IPS DF 4.7 (cell line): Measurements from ENCODE around the gene PWP2.
"Not testable (repeated sequence)": the region's sequence is repeated elsewhere in the genome, so short reads cannot be mapped to it uniquely, and the experiment has no call there.

Source experiments
- DNase-seq: peaks from one replicate; pipeline ENCODE4 v3.0.0-alpha.2; 2013; ENCODE audit warnings: low spot score; ENCODE audit errors: extremely low read depth

The PWP2 gene

DNA sequence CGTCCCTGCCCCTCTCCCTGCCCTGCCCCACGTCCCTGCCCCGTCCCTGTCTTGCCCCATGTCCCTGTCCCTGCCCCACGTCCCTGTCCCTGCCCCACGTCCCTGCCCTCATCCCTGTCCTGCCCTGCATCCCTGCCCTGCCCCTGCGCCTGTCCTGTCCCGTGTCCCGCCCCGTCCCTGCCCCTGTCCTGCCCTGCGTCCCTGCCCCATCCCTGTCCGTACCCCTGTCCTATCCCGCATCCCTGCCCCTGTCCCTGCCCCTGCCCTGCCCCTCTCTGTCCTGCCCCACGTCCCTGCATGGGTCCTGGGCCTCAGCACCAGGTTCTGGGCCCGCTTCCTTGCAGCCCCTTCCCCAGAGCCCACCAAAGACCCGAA is 53.1 kb downstream of the PWP2 start:
- DNase-seq: not testable (repeated sequence)

DNA sequence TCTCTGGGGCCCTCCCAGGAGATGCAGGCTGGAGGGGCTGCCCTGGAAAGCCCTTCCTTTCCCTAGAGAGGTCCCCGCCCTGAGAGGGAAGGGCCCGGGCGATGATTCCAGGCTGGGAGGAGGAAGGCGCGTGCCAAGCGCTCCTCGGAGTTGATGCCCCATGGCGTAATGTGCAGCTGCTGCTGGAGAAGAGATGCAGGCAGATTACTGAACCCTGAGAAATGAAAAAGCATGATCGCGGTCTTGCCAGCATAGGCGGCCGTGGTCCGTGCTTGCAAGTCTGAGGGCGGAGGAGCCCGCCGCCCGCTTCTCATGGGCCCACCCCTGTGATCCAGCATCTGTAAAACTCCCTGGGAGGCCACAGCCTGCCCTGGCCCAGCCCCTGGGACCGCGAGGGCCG is 53.6 kb downstream of the PWP2 start:
- DNase-seq: not testable (repeated sequence)

DNA sequence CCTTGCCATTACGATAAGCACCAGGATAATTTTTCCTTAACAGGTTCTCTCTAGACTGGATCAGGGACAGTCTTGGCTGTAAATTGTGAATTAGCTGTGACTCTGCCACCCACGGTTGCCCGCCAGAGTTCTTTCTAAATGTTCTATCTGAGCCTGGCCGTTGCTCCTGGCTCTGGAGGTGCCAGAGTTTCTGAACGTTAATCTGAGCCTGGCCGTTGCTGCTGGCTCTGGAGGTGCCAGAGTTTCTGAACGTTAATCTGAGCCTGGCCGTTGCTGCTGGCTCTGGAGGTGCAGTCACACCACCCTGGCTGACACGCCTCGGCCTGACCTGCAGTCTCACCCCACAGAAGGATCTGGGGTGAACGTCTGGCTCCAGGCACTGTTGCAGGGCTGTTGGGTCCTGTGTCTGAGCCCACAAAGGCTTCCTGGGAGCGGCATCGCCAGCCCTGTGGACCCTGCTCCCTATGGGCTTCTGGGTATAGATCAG is 56.0 kb downstream of the PWP2 start:
- DNase-seq: not testable (repeated sequence)

GRCh38 chr21:44165933-44166332 is 58.7 kb downstream of the PWP2 start:
- not testable (repeated sequence) for DNase-seq

- DNase-seq: not testable (repeated sequence)
Measured at GRCh38 chr21:44167527-44167926, 60.3 kb downstream of the PWP2 start.

DNA sequence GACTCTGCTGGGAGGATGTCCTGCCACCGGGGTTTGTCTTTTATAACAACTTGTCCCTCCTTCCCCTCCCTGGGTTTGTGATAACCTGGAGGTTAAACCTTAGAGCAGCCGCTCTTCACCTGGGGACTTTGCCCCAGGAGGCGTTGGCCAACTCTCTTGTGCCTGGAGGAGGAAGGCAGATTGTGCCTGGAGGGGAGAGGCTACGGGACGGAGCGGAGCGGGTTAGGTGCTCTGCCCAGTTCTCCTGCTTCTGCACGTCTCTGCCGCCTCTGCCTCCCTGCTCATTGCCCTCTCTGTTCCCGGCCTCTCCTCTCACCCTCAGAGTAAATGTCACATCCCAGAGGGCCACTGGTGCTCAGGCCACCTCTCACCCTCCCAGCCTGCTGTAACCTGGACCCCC is 63.1 kb downstream of the PWP2 start:
- DNase-seq: not testable (repeated sequence)

DNA sequence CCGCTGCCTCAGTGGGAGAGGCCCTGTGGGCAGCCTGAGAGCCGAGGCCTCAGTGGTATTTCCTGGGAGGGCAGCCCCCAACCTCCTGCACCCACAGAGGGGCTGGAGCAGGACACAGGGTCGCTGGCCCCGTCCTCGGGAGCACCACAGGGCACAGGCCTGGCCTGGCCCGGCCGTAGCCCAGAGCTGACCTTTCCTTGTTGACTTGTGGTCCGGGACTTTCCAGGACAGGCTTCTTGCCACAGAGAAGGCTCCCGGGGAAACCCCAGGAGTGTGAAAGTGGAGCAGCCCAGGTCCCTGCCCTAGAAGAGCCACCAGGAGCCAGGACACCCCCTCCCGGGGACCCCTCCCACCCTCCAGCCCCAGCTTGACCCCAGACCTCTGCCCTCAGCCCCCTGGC is 63.7 kb downstream of the PWP2 start:
- DNase-seq: not testable (repeated sequence)

DNA sequence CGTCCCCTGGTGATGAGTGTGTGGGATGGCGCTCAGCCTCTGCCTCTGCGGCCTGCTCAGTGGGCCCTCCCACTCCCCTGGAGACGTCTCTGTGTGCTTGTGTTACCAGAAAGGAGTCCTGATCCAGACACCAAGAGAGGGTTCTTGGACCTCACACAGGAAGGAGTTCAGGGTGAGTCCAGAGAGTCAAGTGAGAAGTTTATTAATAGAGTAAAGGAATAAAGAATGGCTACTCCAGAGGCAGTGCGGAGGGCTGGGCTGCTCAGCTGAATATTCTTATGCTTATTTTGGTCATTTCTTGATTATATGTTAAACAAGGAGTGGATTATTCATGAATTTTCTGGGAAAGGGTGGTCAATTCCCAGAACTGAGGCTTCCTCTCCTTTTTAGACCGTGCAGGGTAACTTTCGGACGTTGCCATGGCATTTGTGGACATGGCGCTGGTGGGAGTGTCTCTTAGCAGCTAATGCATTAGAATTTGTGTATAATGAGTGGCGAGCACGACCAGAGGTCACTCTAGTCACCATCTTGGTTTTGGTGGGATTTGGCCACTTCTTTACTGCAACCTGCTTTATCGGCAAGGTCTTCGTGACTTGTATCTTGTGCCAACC is 64.9 kb downstream of the PWP2 start:
- DNase-seq: not testable (repeated sequence)

GRCh38 chr21:44172741-44173140 is 65.5 kb downstream of the PWP2 start:
- DNase-seq: not testable (repeated sequence)

GRCh38 chr21:44175189-44175588 is 68.0 kb downstream of the PWP2 start:
- DNase-seq: not testable (repeated sequence)

- DNase-seq: not testable (repeated sequence)
Measured at GRCh38 chr21:44176127-44176526, 68.9 kb downstream of the PWP2 start.
